Small intestine (tissue), 7 donors: Measurements from ENCODE around the gene USF3. TPM values are rescaled to one million over a fixed set of nuclear protein-coding genes. Genes with fewer than 3 reads are reported as not detected.
"Not testable (repeated sequence)": the region's sequence is repeated elsewhere in the genome, so short reads cannot be mapped to it uniquely, and the experiment has no call there.

ENCODE experiments used
- DNase-seq, 2 donors: peaks; one replicate each; pipeline versions ENCODE4 v3.0.0 to v3.0.0-alpha.2; 2013
- FAIRE-seq: peaks from 2 replicates; lab custom pipeline; 2012; peaks lifted over from hg19 to GRCh38; lab: Jason Lieb, UNC
- H3K27ac ChIP-seq, 3 donors: one replicate each; pipeline ENCODE4 v1.5.1; 2013; ENCODE audit warnings: low read length in 2 of 3, mild to moderate bottlenecking in 2 of 3, control low read depth in 1 of 3, inconsistent platforms in 1 of 3, low read depth in 1 of 3, moderate library complexity in 1 of 3
- H3K27me3 ChIP-seq, 3 donors: one replicate each; pipeline ENCODE4 v1.6.1; 2013; ENCODE audit warnings: low read length in 3 of 3, inconsistent platforms in 1 of 3; ENCODE audit not compliant: control insufficient read depth in 3 of 3, insufficient read depth in 3 of 3
- H3K36me3 ChIP-seq, 3 donors: one replicate each; pipeline ENCODE4 v1.6.1; 2013; ENCODE audit warnings: low read length in 3 of 3, inconsistent platforms in 1 of 3, low read depth in 1 of 3, mild to moderate bottlenecking in 1 of 3, moderate library complexity in 1 of 3; ENCODE audit not compliant: control insufficient read depth in 3 of 3, insufficient read depth in 2 of 3
- H3K4me1 ChIP-seq, 3 donors: one replicate each; pipeline ENCODE4 v1.6.1; 2013; ENCODE audit warnings: low read length in 2 of 3, inconsistent platforms in 1 of 3, low read depth in 1 of 3, mild to moderate bottlenecking in 1 of 3, moderate library complexity in 1 of 3; ENCODE audit not compliant: control insufficient read depth in 3 of 3, insufficient read depth in 2 of 3
- H3K4me3 ChIP-seq, 3 donors: one replicate each; pipeline ENCODE4 v1.5.1; 2013; ENCODE audit warnings: low read length in 3 of 3, control low read depth in 1 of 3, inconsistent platforms in 1 of 3, low read depth in 1 of 3, mild to moderate bottlenecking in 1 of 3, moderate library complexity in 1 of 3
- H3K9me3 ChIP-seq, 2 donors: one replicate each; pipeline ENCODE4 v1.6.1; 2013; ENCODE audit warnings: low read depth in 1 of 2, low read length in 1 of 2; ENCODE audit not compliant: control insufficient read depth in 2 of 2, insufficient read depth in 1 of 2
- WGBS, 3 donors: extraction: QIAGEN DNeasy Blood & Tissue Kit; methylation state at CpG; one replicate each; pipeline ENCODE4 v1.1.7; 2013; 5-methylcytosine and 5-hydroxymethylcytosine counted together
- polyA plus RNA-seq, 4 donors: library from polyadenylated mRNA; stranded (reverse) in 3 of 4; unstranded in 1 of 4; fragments of 200-250 nt in 3 of 4; fragments of 120-200 nt in 1 of 4; gene quantifications; one replicate each; pipeline versions ENCODE4 v1.2.1 to v1.2.3, GENCODE V29; 2013
- donor health status: healthy with polysubstance abuse.
- donor health status: control.
- donor health status: control.
- donor health status: Bipolar disorder and iron deficiency.
- donor health status: healthy.

USF3 gene
- polyA plus RNA-seq, 4 donors: 3.2 to 17.2 (median 7.4) TPM

DNA sequence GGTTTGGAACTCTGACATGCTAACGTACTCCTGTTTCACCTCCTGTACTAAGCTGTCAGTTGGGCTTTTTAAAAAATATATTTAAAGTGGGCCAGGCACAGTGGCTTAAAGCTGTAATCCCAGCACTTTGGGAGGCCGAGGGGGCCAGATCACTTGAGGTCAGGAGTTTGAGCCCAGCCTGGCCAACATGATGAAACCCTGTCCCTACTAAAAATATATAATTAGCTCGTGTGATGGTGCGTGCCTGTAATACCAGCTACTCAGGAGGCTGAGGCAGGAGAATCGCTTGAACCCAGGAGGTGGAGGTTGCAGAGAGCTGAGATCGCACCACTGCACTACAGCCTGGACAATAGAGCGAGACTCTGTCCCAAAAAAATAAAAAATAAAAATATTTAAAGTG, 60.4 kb downstream of the USF3 start:
- not testable (repeated sequence) for H3K27ac ChIP-seq, DNase-seq, H3K36me3 ChIP-seq, FAIRE-seq, H3K4me3 ChIP-seq, H3K4me1 ChIP-seq, H3K27me3 ChIP-seq, H3K9me3 ChIP-seq
- WGBS, 3 donors: 92 to 96% (median 96%) methylated on average over 7 of the region's 7 CpGs

DNA sequence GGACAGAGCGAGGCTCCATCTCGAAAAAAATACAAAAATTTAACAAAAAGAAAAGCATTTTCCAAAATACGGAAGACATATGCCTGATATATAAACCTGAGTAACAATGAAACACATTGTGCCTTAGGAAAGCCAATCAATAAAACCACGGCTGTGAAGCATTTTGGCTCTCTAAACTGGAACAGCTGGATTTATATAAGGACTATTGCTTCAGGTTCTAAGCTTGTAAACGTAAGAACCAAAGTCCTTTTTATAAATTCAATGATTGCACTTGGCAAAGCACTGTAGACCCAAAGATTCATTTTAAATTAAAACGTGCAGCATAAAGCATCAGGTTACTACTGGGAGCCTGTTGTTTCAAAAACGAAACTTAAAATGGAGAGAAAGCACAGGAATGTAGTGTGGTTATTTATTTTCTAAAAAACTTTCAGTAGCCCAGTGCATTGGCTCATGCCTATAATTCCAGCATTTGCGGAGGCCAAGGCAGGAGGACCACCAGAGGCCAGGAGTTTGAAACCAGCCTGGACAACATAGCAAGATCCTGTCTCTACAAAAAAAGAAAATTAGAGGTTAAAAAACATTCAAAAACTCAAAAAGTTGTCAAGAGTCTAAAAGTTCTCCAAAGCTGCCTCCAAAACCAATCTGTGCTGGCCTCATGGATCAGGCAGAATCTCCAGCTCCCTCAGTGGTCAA, 61.5 kb downstream of the USF3 start:
- peaks cover 0 to 2% (median 0%) of the 10 kb centered on the region in 3 donors for H3K4me1 ChIP-seq
- no peak overlapping the region for H3K27ac ChIP-seq
- FAIRE-seq (no peak), DNase-seq (peak in 1 of 2 donors; percentile 27)
- H3K27me3 ChIP-seq: no peaks in the 10 kb centered on the region
- no peaks in the 10 kb centered on the region for H3K36me3 ChIP-seq
- no peak overlapping the region for H3K4me3 ChIP-seq
- 30 to 58% (median 44%) methylated on average over 8 of the region's 8 CpGs for WGBS, 3 donors
- H3K9me3 ChIP-seq: no peaks in the 10 kb centered on the region

GRCh38 chr3:113631573-113631972, 64.9 kb downstream of the USF3 start:
- DNase-seq (peak in 1 of 2 donors; percentile 4), FAIRE-seq (no peak)
- Histone ChIP-seq H3K27me3 (no peaks in the 10 kb centered on the region), H3K9me3 (no peaks in the 10 kb centered on the region), H3K4me1 (peaks cover 0 to 2% (median 0%) of the 10 kb centered on the region in 3 donors), H3K4me3 (no peak overlapping the region), H3K27ac (no peak overlapping the region), H3K36me3 (peaks cover 0 to 5% (median 1%) of the 10 kb centered on the region in 3 donors)
- 36 to 70% (median 58%) methylated on average over 6 of the region's 6 CpGs for WGBS, 3 donors

DNA sequence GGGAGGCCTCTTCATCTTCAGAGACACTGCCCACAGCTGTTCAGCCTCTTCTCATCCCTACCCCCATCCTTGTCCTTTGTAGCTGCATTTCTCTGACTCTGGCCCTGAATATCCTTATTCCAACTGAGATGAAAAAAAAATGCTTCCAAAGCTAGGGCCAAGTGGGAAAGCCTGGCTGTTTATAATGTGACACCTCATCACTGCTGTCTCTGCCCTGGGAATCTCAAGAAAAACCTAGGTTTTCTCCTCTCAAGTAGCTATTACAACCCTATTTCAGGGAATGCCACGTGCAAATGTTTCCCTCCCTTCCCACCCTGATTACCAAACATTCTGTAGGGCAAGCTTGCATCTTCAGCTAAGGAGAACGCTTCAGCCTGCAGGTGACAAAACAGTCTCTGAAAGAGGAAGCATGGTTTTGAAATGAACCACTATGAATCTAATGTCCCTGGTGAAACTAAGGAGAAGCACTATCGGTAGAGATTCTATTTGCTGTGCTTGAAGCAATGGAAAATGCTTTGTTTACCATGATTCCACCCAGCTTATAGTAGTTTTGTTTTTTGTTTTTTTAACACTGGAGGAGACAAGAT, 65.4 kb downstream of the USF3 start:
- DNase-seq: no peak
- Histone ChIP-seq H3K27me3 (no peaks in the 10 kb centered on the region), H3K9me3 (no peaks in the 10 kb centered on the region), H3K36me3 (peaks cover 0 to 5% (median 1%) of the 10 kb centered on the region in 3 donors), H3K27ac (no peak overlapping the region), H3K4me3 (no peak overlapping the region), H3K4me1 (peaks cover 0 to 2% (median 0%) of the 10 kb centered on the region in 3 donors)
- WGBS, 3 donors: 56 to 75% (median 58%) methylated on average over 3 of the region's 3 CpGs
- no peak for FAIRE-seq

DNA sequence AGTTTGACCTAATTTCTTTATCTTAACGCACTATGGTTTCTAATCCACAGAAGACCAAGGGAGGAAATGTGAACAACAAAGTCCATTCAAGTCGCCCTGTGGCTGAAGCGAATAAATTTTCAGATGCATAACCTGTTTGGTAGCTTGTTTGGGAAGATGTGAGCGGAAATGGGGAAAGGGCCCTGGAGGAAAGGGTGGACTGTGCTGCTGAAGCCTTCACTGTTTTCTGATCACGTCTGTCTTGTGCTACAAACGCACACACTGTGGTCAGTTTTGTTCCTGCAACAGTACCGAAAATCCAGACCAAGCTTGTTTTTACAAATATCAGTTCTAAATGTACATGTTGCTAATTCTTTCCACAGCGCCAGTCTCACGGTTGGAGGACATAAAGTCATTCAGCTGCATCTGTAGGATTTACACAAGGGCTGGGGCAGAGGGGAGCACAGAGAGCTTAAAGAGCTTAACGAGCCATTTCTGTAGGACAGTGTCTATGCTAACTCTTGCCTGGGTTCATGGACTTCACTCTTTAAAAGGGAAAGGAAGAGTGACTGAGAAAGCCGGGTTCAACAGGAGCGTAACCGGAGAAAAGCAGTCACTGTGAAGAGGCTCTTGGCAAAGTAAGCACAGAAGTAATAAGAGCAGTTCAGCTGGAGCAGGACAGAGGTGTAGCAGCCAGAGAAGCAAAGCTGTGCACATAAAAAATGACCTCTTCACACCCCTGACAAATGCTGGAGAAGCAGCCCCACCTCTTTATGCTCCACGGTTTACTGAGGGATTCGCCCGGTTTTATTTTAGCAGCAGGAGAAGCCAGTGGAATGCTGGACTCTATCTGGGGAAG, 66.6 kb downstream of the USF3 start:
- H3K4me3 ChIP-seq: no peak overlapping the region
- no peaks in the 10 kb centered on the region for H3K27me3 ChIP-seq
- H3K4me1 ChIP-seq: peaks cover 0 to 2% (median 0%) of the 10 kb centered on the region in 3 donors
- no peak overlapping the region for H3K27ac ChIP-seq
- peaks cover 0 to 5% (median 1%) of the 10 kb centered on the region in 3 donors for H3K36me3 ChIP-seq
- no peak for FAIRE-seq
- H3K9me3 ChIP-seq: no peaks in the 10 kb centered on the region
- 78 to 87% (median 87%) methylated on average over 16 of the region's 16 CpGs for WGBS, 3 donors
- no peak for DNase-seq

- DNase-seq: no peak
- Histone ChIP-seq H3K27me3 (no peaks in the 10 kb centered on the region), H3K4me1 (peaks cover 0 to 2% (median 0%) of the 10 kb centered on the region in 3 donors), H3K27ac (no peak overlapping the region), H3K4me3 (no peak overlapping the region), H3K9me3 (no peaks in the 10 kb centered on the region), H3K36me3 (peaks cover 0 to 5% (median 1%) of the 10 kb centered on the region in 3 donors)
- WGBS, 3 donors: 90 to 91% (median 90%) methylated on average over 6 of the region's 6 CpGs
- FAIRE-seq: no peak
Observed at GRCh38 chr3:113628788-113629187, 67.7 kb downstream of the USF3 start.

DNA sequence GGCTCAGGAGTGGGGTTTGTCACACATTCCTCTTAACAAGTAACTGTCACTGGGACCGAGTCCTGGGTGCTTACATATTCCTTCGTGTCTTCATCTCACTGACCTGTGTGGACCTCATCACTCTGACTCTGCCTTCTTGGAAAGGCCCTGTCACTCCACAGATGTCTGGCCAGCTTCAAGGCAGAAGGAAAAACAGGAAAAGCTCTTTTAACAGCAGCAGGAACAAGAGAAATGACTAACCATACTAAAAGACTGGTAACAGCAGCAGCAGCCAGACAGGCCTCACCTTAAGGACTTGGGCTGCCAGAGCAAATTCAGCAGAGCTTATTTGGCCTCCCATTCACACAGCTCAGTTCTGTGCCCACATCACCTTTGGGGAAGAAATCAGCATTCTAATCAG, 68.1 kb downstream of the USF3 start:
- H3K4me1 ChIP-seq: peaks cover 0 to 2% (median 0%) of the 10 kb centered on the region in 3 donors
- DNase-seq: no peak
- FAIRE-seq: no peak
- H3K36me3 ChIP-seq: peaks cover 0 to 5% (median 1%) of the 10 kb centered on the region in 3 donors
- 85 to 90% (median 90%) methylated on average over 2 of the region's 2 CpGs for WGBS, 3 donors
- no peak overlapping the region for H3K4me3 ChIP-seq
- H3K9me3 ChIP-seq: no peaks in the 10 kb centered on the region
- H3K27ac ChIP-seq: no peak overlapping the region
- no peaks in the 10 kb centered on the region for H3K27me3 ChIP-seq
